PFSK-1 (cell line): Measurements from ENCODE around the gene LGALS7.

Source experiments
- FOXP2 ChIP-seq: optimal IDR thresholded peaks from 2 replicates; pipeline ENCODE3; 2011; ENCODE audit warnings: borderline replicate concordance, control low read depth, inconsistent platforms; ENCODE audit not compliant: insufficient read depth; ENCODE audit errors: extremely low read length, extremely low read depth
- POLR2AphosphoS5 ChIP-seq: IDR thresholded peaks from 2 replicates; pipeline ENCODE4 v1.6.1; 2012; ENCODE audit warnings: low read depth, mild to moderate bottlenecking, control low read depth, low read length, moderate library complexity
- REST ChIP-seq, 2 experiments: IDR thresholded peaks; 2 replicates each; pipeline versions ENCODE4 v1.6.1 to v1.8.0; 2011 to 2012; ENCODE audit warnings: low read depth in 2 of 2, low read length in 2 of 2, control low read depth in 1 of 2, inconsistent platforms in 1 of 2, mild to moderate bottlenecking in 1 of 2, moderate library complexity in 1 of 2; ENCODE audit not compliant: insufficient read depth in 1 of 2
- SIN3A ChIP-seq: IDR thresholded peaks from 2 replicates; pipeline ENCODE4 v1.6.1; 2012; ENCODE audit warnings: mild to moderate bottlenecking, low read length, moderate library complexity, borderline replicate concordance; ENCODE audit not compliant: insufficient read depth
- TAF1 ChIP-seq: IDR thresholded peaks from 2 replicates; pipeline ENCODE4 v1.6.1; 2012; ENCODE audit warnings: low read length, control low read depth, borderline replicate concordance; ENCODE audit not compliant: insufficient read depth

GRCh38 chr19:38781058-38781457, 7.7 kb upstream of the LGALS7 start:
- TF ChIP-seq POLR2AphosphoS5 (no peak), TAF1 (no peak), REST (IDR thresholded peaks at IDR 0.05; ENCODE audit: insufficient read depth in 1 of 2, low read depth in 2 of 2, low read length in 2 of 2) (no peak), SIN3A (no peak), FOXP2 (no peak)
